CD4-positive, alpha-beta T cell treated with Interleukin-15 for 4 hours (primary cell): ENCODE results near the gene APOM.

Source experiments
- DNase-seq: peaks from one replicate; pipeline ENCODE4 v3.0.0-alpha.2; 2020; ENCODE audit warnings: low spot score

APOM gene

DNA sequence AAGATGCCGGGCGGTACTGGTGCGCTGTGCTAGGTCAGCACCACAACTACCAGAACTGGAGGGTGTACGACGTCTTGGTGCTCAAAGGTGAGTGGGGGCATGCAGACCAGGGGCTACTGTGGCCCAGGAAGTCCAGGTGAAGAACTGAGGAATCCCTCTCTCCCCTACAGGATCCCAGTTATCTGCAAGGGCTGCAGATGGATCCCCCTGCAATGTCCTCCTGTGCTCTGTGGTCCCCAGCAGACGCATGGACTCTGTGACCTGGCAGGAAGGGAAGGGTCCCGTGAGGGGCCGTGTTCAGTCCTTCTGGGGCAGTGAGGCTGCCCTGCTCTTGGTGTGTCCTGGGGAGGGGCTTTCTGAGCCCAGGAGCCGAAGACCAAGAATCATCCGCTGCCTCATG, 52.0 kb downstream of the APOM start:
- no peak for DNase-seq
